ENCODE data around the gene HCCS.

Gene HCCS

DNA sequence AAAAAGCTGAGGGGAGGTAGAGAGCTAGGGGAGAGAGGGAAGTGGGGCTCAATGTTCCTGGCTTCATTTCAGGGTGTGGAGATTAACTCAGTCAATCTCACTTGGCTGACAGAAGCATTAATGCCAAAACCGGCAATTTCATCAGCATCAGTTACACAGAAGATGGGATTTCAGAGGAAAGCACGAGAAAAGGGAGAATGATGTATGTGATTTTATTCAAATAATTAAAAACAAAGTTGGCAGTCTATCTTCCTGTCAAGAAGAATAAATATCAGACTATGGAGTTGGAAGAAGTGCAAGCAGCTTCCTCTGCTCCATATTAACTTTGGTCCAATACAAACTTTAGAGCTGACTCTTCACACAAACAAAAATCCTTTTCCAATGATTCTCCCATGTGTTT, 29.6 kb upstream of the HCCS start:
- CTCF ChIA-PET = no interaction called here
- H3K27ac ChIP-seq = no peak overlapping the region
- TF ChIP-seq, protein P1, sequence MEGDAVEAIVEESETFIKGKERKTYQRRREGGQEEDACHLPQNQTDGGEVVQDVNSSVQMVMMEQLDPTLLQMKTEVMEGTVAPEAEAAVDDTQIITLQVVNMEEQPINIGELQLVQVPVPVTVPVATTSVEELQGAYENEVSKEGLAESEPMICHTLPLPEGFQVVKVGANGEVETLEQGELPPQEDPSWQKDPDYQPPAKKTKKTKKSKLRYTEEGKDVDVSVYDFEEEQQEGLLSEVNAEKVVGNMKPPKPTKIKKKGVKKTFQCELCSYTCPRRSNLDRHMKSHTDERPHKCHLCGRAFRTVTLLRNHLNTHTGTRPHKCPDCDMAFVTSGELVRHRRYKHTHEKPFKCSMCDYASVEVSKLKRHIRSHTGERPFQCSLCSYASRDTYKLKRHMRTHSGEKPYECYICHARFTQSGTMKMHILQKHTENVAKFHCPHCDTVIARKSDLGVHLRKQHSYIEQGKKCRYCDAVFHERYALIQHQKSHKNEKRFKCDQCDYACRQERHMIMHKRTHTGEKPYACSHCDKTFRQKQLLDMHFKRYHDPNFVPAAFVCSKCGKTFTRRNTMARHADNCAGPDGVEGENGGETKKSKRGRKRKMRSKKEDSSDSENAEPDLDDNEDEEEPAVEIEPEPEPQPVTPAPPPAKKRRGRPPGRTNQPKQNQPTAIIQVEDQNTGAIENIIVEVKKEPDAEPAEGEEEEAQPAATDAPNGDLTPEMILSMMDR (conservative IDR thresholded peaks at IDR 0.05; ENCODE audit: low read depth) = no peak
- DNase-seq (ENCODE audit: low spot score) = no peak
- POLR2A ChIA-PET (ENCODE audit: low non-redundant PET) = no interaction called here

DNA sequence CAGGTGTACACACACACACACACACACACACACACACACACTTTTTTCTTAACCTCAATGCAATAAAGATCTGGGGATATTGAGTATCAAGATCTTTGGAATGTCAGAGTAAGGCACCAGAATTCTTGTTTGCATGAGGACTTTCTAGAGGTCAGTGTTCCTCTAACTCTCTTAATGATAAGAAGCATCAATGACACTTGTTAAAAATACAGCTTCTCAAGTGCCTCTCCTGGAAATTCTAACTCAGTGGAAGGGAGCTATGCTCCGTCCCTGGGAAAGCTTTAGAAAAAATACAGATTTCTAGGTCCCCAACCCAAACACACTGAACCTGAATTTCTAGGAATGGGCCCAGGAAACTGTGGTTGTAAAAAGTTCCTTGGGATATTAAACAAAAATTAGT, 25.8 kb upstream of the HCCS start:
- ChIA-PET CTCF (no interaction called here), POLR2A (ENCODE audit: low non-redundant PET) (no interaction called here)
- no peak for DNase-seq (ENCODE audit: low spot score)
- H3K27ac ChIP-seq = no peak overlapping the region
- TF ChIP-seq, protein P1 (conservative IDR thresholded peaks at IDR 0.05; ENCODE audit: low read depth) = no peak

DNA sequence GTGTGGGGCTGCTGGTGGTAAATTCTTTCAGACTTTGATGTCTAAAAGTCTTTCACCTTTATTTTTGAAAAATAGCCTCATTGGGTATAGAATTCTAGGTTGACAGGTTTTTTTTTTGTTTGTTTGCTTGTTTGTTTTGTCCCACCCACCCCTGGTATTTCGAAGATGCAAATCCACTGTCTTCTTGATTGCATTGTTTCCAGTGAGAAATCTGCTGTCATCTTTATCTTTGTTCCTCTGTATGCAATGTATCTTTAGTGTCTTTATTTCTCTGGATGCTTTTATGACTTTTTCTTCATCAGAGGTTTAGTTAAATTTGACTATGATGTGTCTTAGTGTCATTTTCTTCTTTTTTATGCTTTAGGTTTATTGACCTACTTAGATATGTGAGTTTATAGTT, 21.3 kb upstream of the HCCS start:
- TF ChIP-seq, protein P1 (conservative IDR thresholded peaks at IDR 0.05; ENCODE audit: low read depth) = no peak
- ChIA-PET CTCF (no interaction called here), POLR2A (ENCODE audit: low non-redundant PET) (no interaction called here)
- H3K27ac ChIP-seq = no peak overlapping the region
- no peak for DNase-seq (ENCODE audit: low spot score)

DNA sequence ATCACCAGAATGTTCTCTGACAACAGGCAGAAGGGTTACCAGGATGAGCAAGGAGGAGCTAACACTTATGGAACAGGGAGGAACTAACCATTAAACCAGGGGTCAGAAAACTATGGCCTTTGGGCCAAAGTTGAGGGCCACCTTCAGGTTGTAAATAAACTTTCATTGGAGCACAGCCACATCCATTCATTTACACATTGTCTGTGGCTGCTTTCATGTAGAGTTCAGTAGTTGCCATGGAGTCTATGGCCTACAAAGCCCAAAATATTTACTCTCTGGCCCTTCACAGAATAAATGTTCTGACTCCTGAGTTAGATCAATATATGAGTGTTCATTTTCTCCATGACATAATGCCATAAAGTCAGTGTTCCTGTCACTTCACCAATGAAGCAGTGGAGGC, 13.2 kb upstream of the HCCS start:
- POLR2A ChIA-PET (ENCODE audit: low non-redundant PET) = no interaction called here
- CTCF ChIA-PET = interaction anchor here (0.9 kb wide), 1 partner anchor 908 kb away, joined by 3 read pairs; no protein-coding TSS in a partner anchor

DNA sequence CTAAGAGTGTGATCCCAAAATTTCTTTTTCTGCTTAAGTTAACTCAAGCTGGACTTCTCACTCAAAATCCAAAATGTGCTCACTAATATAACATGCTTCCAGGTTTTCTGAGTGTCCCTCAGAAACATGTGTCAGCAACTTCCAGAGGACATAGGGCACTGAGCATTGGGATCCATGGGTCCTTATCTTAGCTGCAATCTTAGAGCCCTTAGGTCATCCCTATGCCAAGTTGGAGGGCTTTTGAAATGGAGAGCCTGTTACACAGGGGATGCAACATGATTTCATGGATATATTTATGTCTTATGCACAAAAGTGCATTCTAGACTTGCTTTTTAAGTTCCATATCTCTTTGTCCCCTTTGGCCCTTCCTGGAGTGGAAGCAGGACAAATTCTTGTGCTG, 11.7 kb upstream of the HCCS start:
- CTCF ChIA-PET = interaction anchor here (0.6 kb wide), 1 partner anchor 957 kb away, joined by 3 read pairs; no protein-coding TSS in a partner anchor
- TF ChIP-seq, protein P1 (conservative IDR thresholded peaks at IDR 0.05; ENCODE audit: low read depth) = no peak
- DNase-seq (ENCODE audit: low spot score) = no peak
- no peak overlapping the region for H3K27ac ChIP-seq
- POLR2A ChIA-PET (ENCODE audit: low non-redundant PET) = no interaction called here

More for the DNA sequence above, 13.2 kb upstream of the HCCS start:
- TF ChIP-seq, protein P1 (conservative IDR thresholded peaks at IDR 0.05; ENCODE audit: low read depth) = no peak
- no peak for DNase-seq (ENCODE audit: low spot score)
- H3K27ac ChIP-seq = no peak overlapping the region

DNA sequence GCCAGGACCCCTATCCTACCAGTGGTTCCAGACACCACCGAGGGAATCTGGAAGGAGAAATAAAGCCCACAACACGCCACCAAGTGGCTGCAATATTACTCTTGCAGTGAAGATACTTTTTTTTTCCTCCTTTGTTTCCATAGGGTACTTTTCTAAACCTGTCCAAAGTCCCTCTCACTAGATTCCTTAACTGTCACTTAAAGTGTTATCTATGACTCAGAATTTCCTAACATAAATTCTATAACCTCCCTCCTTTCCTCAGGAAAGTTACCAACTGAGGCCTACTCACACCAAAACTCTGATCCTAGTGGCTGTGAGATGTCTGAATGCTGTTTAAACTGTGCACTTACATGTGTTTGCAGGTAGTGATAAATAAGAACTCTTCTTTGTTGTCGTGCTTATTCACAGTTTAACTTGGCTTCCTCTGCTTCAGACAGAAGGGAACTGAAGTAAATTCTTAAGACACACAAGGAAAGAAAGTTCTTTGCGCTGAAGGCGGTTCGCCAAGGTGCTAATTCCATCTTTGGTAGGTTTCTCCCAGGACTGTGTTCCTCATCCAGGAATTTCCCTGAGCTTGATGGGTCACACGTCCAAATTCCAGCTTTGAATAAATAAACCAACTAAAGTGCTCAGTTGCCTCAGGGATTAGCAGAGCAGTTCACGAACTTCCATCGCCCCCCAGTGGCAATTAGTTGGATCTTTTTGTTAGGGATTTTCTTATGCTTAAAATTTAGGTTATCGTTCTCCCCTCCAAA, 10.7 kb upstream of the HCCS start:
- peak; percentile 27 for DNase-seq (ENCODE audit: low spot score)

More for the DNA sequence above, 10.7 kb upstream of the HCCS start:
- TF ChIP-seq, protein P1 (conservative IDR thresholded peaks at IDR 0.05; ENCODE audit: low read depth) = peak; percentile 33
- no peak overlapping the region for H3K27ac ChIP-seq
- ChIA-PET POLR2A (ENCODE audit: low non-redundant PET) (no interaction called here), CTCF (interaction anchor here (0.6 kb wide), 3 partner anchors 372 to 758 kb away, joined by 3 to 5 read pairs (median 3); no protein-coding TSS in a partner anchor)
